ENCODE measurements around the gene URB2. TPM values are rescaled to one million over a fixed set of nuclear protein-coding genes. Genes with fewer than 3 reads are reported as not detected.
"Not testable (repeated sequence)": the region's sequence is repeated elsewhere in the genome, so short reads cannot be mapped to it uniquely, and the experiment has no call there.

The URB2 gene
- total and polyA plus RNA-seq, 8 donors: 5.5 to 10.7 (median 7.2) TPM

- intact Hi-C loops (cut with DNase I): no loop called here
- peak; percentile 75 for ATAC-seq
- TF ChIP-seq CTCF (IDR thresholded peaks at IDR 0.05): no peak
- H3K9me3 ChIP-seq: no peaks in the 10 kb centered on the region
- no peak overlapping the region for H3K27ac ChIP-seq
- DNase-seq: peak; percentile 40 to 90 (median 76)
- no peak overlapping the region for H3K4me3 ChIP-seq
- no peaks in the 10 kb centered on the region for H3K4me1 ChIP-seq
- no peaks in the 10 kb centered on the region for H3K27me3 ChIP-seq
- H3K36me3 ChIP-seq: no peaks in the 10 kb centered on the region
These were observed 68.1 kb downstream of the URB2 start for GRCh38 chr1:229694053-229694693.

GRCh38 chr1:229696385-229696784 is 70.3 kb downstream of the URB2 start:
- Histone ChIP-seq H3K9me3 (no peaks in the 10 kb centered on the region), H3K27me3 (no peaks in the 10 kb centered on the region), H3K4me3 (no peak overlapping the region), H3K27ac (no peak overlapping the region), H3K36me3 (no peaks in the 10 kb centered on the region), H3K4me1 (no peaks in the 10 kb centered on the region)
- intact Hi-C loops (cut with DNase I): no loop called here
- ATAC-seq (no peak), DNase-seq (no peak)
- no peak for TF ChIP-seq CTCF (IDR thresholded peaks at IDR 0.05)

- no peak overlapping the region for H3K4me3 ChIP-seq
- H3K27me3 ChIP-seq: no peaks in the 10 kb centered on the region
- no peak for TF ChIP-seq CTCF (IDR thresholded peaks at IDR 0.05)
- H3K9me3 ChIP-seq: no peaks in the 10 kb centered on the region
- DNase-seq (no peak), ATAC-seq (no peak)
- intact Hi-C loops (cut with DNase I): no loop called here
- no peak overlapping the region for H3K27ac ChIP-seq
- H3K4me1 ChIP-seq: no peaks in the 10 kb centered on the region
- no peaks in the 10 kb centered on the region for H3K36me3 ChIP-seq
These were observed 73.7 kb downstream of the URB2 start for GRCh38 chr1:229699613-229700267.

- ATAC-seq (no peak), DNase-seq (no peak)
- TF ChIP-seq CTCF (IDR thresholded peaks at IDR 0.05): no peak
- no peaks in the 10 kb centered on the region for H3K4me1 ChIP-seq
- H3K27me3 ChIP-seq: no peaks in the 10 kb centered on the region
- intact Hi-C loops (cut with DNase I): no loop called here
- no peak overlapping the region for H3K27ac ChIP-seq
- H3K4me3 ChIP-seq: no peak overlapping the region
- H3K36me3 ChIP-seq: no peaks in the 10 kb centered on the region
- H3K9me3 ChIP-seq: peaks cover 0 to 5% of the 10 kb centered on the region in 2 donors
These were observed 78.1 kb downstream of the URB2 start for GRCh38 chr1:229704157-229704556.

GRCh38 chr1:229705152-229705551 is 79.1 kb downstream of the URB2 start:
- H3K27ac ChIP-seq; H3K4me3 ChIP-seq; H3K36me3 ChIP-seq; ATAC-seq; H3K9me3 ChIP-seq; DNase-seq; H3K4me1 ChIP-seq; H3K27me3 ChIP-seq; intact Hi-C loops (cut with DNase I): not testable (repeated sequence)

- H3K27me3 ChIP-seq; H3K27ac ChIP-seq; H3K4me1 ChIP-seq; H3K4me3 ChIP-seq; intact Hi-C loops (cut with DNase I); H3K9me3 ChIP-seq; DNase-seq; ATAC-seq; H3K36me3 ChIP-seq: not testable (repeated sequence)
These were observed 81.1 kb downstream of the URB2 start for GRCh38 chr1:229707127-229707526.
